ENCODE data around the gene PHF1.
"Not testable (repeated sequence)": the region's sequence is repeated elsewhere in the genome, so short reads cannot be mapped to it uniquely, and the experiment has no call there.

PHF1 gene

GRCh38 chr6:33367715-33368025, 43.1 kb upstream of the PHF1 start:
- not testable (repeated sequence) for H3K27ac ChIP-seq (ENCODE audit: low read depth, low read length); H3K4me3 ChIP-seq (ENCODE audit: low read length); H2BK15ac ChIP-seq (replicated peaks; ENCODE audit: low read depth); DNase-seq; H3K79me2 ChIP-seq (ENCODE audit: control insufficient read depth, insufficient read depth, low read length); H3K79me1 ChIP-seq (ENCODE audit: low read length); H3K23ac ChIP-seq (ENCODE audit: low read length); H2BK120ac ChIP-seq (ENCODE audit: low read depth, low read length); H3K4me2 ChIP-seq (ENCODE audit: low read length); H3K56ac ChIP-seq (ENCODE audit: low read length); H4K8ac ChIP-seq (ENCODE audit: low read depth, low read length); H3K9ac ChIP-seq (ENCODE audit: low read length); H3K36me3 ChIP-seq (ENCODE audit: control insufficient read depth, insufficient read depth, low read length); H3K27me3 ChIP-seq (ENCODE audit: insufficient read depth, low read length, poor library complexity); H2BK5ac ChIP-seq (ENCODE audit: low read length); H3K4ac ChIP-seq (ENCODE audit: low read depth, low read length); H3K18ac ChIP-seq (ENCODE audit: low read length); H3K4me1 ChIP-seq (ENCODE audit: control insufficient read depth, low read depth, low read length); H4K5ac ChIP-seq (ENCODE audit: low read length); H2AK5ac ChIP-seq (ENCODE audit: low read length)
- WGBS (ENCODE audit: extremely low coverage, insufficient coverage, low lambda C conversion rate), result no CpG with 5 or more reads among the region's 5 CpGs

- not testable (repeated sequence) for H3K4ac ChIP-seq (ENCODE audit: low read depth, low read length); H3K27me3 ChIP-seq (ENCODE audit: insufficient read depth, low read length, poor library complexity); DNase-seq; H3K4me3 ChIP-seq (ENCODE audit: low read length); H3K79me2 ChIP-seq (ENCODE audit: control insufficient read depth, insufficient read depth, low read length); H3K27ac ChIP-seq (ENCODE audit: low read depth, low read length); H2BK15ac ChIP-seq (replicated peaks; ENCODE audit: low read depth); H2AK5ac ChIP-seq (ENCODE audit: low read length); H3K56ac ChIP-seq (ENCODE audit: low read length); H4K8ac ChIP-seq (ENCODE audit: low read depth, low read length); H3K36me3 ChIP-seq (ENCODE audit: control insufficient read depth, insufficient read depth, low read length); H3K79me1 ChIP-seq (ENCODE audit: low read length); H3K9ac ChIP-seq (ENCODE audit: low read length); H3K23ac ChIP-seq (ENCODE audit: low read length); H3K4me1 ChIP-seq (ENCODE audit: control insufficient read depth, low read depth, low read length); H4K5ac ChIP-seq (ENCODE audit: low read length); H2BK5ac ChIP-seq (ENCODE audit: low read length); H2BK120ac ChIP-seq (ENCODE audit: low read depth, low read length); H3K4me2 ChIP-seq (ENCODE audit: low read length); H3K18ac ChIP-seq (ENCODE audit: low read length)
- no CpG with 5 or more reads among the region's 8 CpGs for WGBS (ENCODE audit: extremely low coverage, insufficient coverage, low lambda C conversion rate)
Measured at GRCh38 chr6:33371901-33372300, 38.9 kb upstream of the PHF1 start.

- no CpG with 5 or more reads among the region's 5 CpGs for WGBS (ENCODE audit: extremely low coverage, insufficient coverage, low lambda C conversion rate)
- no peak overlapping the region for H3K23ac ChIP-seq (ENCODE audit: low read length)
- no peaks in the 10 kb centered on the region for H3K27me3 ChIP-seq (ENCODE audit: insufficient read depth, low read length, poor library complexity)
- no peak overlapping the region for H2BK5ac ChIP-seq (ENCODE audit: low read length)
- DNase-seq, result peak; percentile 33
- no peak overlapping the region for H2BK15ac ChIP-seq (replicated peaks; ENCODE audit: low read depth)
- H4K5ac ChIP-seq (ENCODE audit: low read length), result no peak overlapping the region
- no peak overlapping the region for H2AK5ac ChIP-seq (ENCODE audit: low read length)
- H3K4me2 ChIP-seq (ENCODE audit: low read length), result no peak overlapping the region
- H3K4ac ChIP-seq (ENCODE audit: low read depth, low read length), result no peak overlapping the region
- H4K8ac ChIP-seq (ENCODE audit: low read depth, low read length), result no peak overlapping the region
- H3K79me1 ChIP-seq (ENCODE audit: low read length), result no peaks in the 10 kb centered on the region
- no peak overlapping the region for H3K27ac ChIP-seq (ENCODE audit: low read depth, low read length)
- H3K36me3 ChIP-seq (ENCODE audit: control insufficient read depth, insufficient read depth, low read length), result no peaks in the 10 kb centered on the region
- no peaks in the 10 kb centered on the region for H3K79me2 ChIP-seq (ENCODE audit: control insufficient read depth, insufficient read depth, low read length)
- H3K56ac ChIP-seq (ENCODE audit: low read length), result no peak overlapping the region
- no peak overlapping the region for H3K18ac ChIP-seq (ENCODE audit: low read length)
- peaks cover 7% of the 10 kb centered on the region for H3K4me1 ChIP-seq (ENCODE audit: control insufficient read depth, low read depth, low read length)
- no peak overlapping the region for H3K4me3 ChIP-seq (ENCODE audit: low read length)
- no peak overlapping the region for H3K9ac ChIP-seq (ENCODE audit: low read length)
- no peak overlapping the region for H2BK120ac ChIP-seq (ENCODE audit: low read depth, low read length)
Measured at GRCh38 chr6:33372526-33373123, 38.2 kb upstream of the PHF1 start.

GRCh38 chr6:33373960-33374910, 36.6 kb upstream of the PHF1 start:
- Histone ChIP-seq H4K5ac (ENCODE audit: low read length) (no peak overlapping the region), H3K4ac (ENCODE audit: low read depth, low read length) (no peak overlapping the region), H2BK120ac (ENCODE audit: low read depth, low read length) (no peak overlapping the region), H3K23ac (ENCODE audit: low read length) (no peak overlapping the region), H3K56ac (ENCODE audit: low read length) (no peak overlapping the region), H3K4me3 (ENCODE audit: low read length) (no peak overlapping the region), H3K79me2 (ENCODE audit: control insufficient read depth, insufficient read depth, low read length) (no peaks in the 10 kb centered on the region), H3K36me3 (ENCODE audit: control insufficient read depth, insufficient read depth, low read length) (no peaks in the 10 kb centered on the region), H3K9ac (ENCODE audit: low read length) (no peak overlapping the region), H4K8ac (ENCODE audit: low read depth, low read length) (no peak overlapping the region), H2BK5ac (ENCODE audit: low read length) (no peak overlapping the region), H3K79me1 (ENCODE audit: low read length) (no peaks in the 10 kb centered on the region), H3K4me1 (ENCODE audit: control insufficient read depth, low read depth, low read length) (peaks cover 7% of the 10 kb centered on the region), H3K27me3 (ENCODE audit: insufficient read depth, low read length, poor library complexity) (no peaks in the 10 kb centered on the region), H2BK15ac (replicated peaks; ENCODE audit: low read depth) (no peak overlapping the region), H2AK5ac (ENCODE audit: low read length) (no peak overlapping the region), H3K18ac (ENCODE audit: low read length) (no peak overlapping the region), H3K27ac (ENCODE audit: low read depth, low read length) (no peak overlapping the region), H3K4me2 (ENCODE audit: low read length) (no peak overlapping the region)
- WGBS (ENCODE audit: extremely low coverage, insufficient coverage, low lambda C conversion rate), result no CpG with 5 or more reads among the region's 8 CpGs
- no peak for DNase-seq

GRCh38 chr6:33375143-33375671, 35.6 kb upstream of the PHF1 start:
- Histone ChIP-seq H3K18ac (ENCODE audit: low read length) (no peak overlapping the region), H3K23ac (ENCODE audit: low read length) (no peak overlapping the region), H3K36me3 (ENCODE audit: control insufficient read depth, insufficient read depth, low read length) (no peaks in the 10 kb centered on the region), H3K4me1 (ENCODE audit: control insufficient read depth, low read depth, low read length) (peaks cover 7% of the 10 kb centered on the region), H4K8ac (ENCODE audit: low read depth, low read length) (no peak overlapping the region), H3K56ac (ENCODE audit: low read length) (no peak overlapping the region), H3K4me2 (ENCODE audit: low read length) (no peak overlapping the region), H4K5ac (ENCODE audit: low read length) (no peak overlapping the region), H3K4ac (ENCODE audit: low read depth, low read length) (no peak overlapping the region), H3K27ac (ENCODE audit: low read depth, low read length) (no peak overlapping the region), H2BK120ac (ENCODE audit: low read depth, low read length) (no peak overlapping the region), H3K27me3 (ENCODE audit: insufficient read depth, low read length, poor library complexity) (no peaks in the 10 kb centered on the region), H2AK5ac (ENCODE audit: low read length) (no peak overlapping the region), H2BK15ac (replicated peaks; ENCODE audit: low read depth) (no peak overlapping the region), H3K79me2 (ENCODE audit: control insufficient read depth, insufficient read depth, low read length) (no peaks in the 10 kb centered on the region), H3K9ac (ENCODE audit: low read length) (no peak overlapping the region), H3K4me3 (ENCODE audit: low read length) (no peak overlapping the region), H2BK5ac (ENCODE audit: low read length) (no peak overlapping the region), H3K79me1 (ENCODE audit: low read length) (no peaks in the 10 kb centered on the region)
- DNase-seq, result no peak
- no CpG with 5 or more reads among the region's 9 CpGs for WGBS (ENCODE audit: extremely low coverage, insufficient coverage, low lambda C conversion rate)
